Measurements from ENCODE around the gene TSN.

- TF ChIP-seq SIN3A (IDR thresholded peaks at IDR 0.05; ENCODE audit: borderline replicate concordance, insufficient read depth, low read length) (no peak), TAF1 (IDR thresholded peaks at IDR 0.05; ENCODE audit: borderline replicate concordance, insufficient read depth, low read length) (no peak)
These were observed 37.9 kb upstream of the TSN start for GRCh38 chr2:121717529-121717928.

Measured in PFSK-1 (cell line).